Stimulated activated CD8-positive, alpha-beta memory T cell treated with anti-CD3 and anti-CD28 coated beads, Interleukin-7, amount 100 ng/mL, for 1 hour (primary cell): Measurements from ENCODE around the gene SH3TC1.

Experiments used
- DNase-seq, 2 donors: peaks; one replicate each; pipeline ENCODE4 v3.0.0-alpha.2; 2020; ENCODE audit warnings: low read depth in 2 of 2

Gene SH3TC1

GRCh38 chr4:8163436-8164193 is 35.5 kb upstream of the SH3TC1 start:
- DNase-seq: no peak

DNA sequence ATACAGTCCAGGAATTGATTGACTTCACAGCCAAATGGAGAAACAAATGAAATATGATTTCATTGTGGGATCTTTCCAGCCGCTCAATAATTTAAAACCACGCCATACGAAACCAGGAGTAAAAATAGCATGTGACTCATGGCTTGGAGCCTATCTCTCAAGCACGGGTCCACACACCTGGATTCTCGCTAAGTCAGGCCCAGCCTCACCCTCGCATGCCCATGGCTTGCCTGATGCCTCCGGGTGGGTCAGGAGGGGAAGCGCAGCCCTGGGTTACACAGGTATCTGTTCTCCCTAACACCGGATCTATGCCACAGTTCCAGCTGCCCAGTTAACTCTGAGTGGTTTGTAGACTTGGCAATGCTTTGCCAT is 34.9 kb upstream of the SH3TC1 start:
- DNase-seq: no peak

GRCh38 chr4:8164687-8165086 is 34.4 kb upstream of the SH3TC1 start:
- DNase-seq: no peak

- DNase-seq: no peak
These were observed 33.7 kb upstream of the SH3TC1 start for GRCh38 chr4:8165374-8165896.

DNA sequence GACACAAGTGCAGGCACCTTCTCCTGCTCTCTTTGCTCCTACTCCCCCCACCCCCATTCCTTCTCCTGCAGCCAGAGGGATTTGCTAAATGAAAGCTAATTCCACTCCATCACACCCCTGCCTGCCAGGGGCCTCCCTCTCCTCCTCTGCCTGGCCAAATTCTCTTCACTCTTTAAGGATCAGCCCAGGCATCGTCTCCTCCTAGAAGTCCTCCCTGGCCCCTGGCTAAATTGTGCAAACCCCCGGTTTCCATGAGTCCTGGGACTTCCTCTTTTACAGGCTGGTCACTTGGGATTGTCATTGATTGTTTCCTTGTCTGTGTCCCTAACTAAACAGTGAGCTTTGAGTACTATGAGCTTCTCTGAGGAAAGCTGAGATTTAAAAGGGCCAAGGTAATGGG is 31.8 kb upstream of the SH3TC1 start:
- no peak for DNase-seq

GRCh38 chr4:8167815-8168214 is 31.3 kb upstream of the SH3TC1 start:
- DNase-seq: no peak

- DNase-seq: no peak
These were observed 30.9 kb upstream of the SH3TC1 start for GRCh38 chr4:8168232-8168631.

- no peak for DNase-seq
These were observed 30.1 kb upstream of the SH3TC1 start for GRCh38 chr4:8168832-8169598.

DNA sequence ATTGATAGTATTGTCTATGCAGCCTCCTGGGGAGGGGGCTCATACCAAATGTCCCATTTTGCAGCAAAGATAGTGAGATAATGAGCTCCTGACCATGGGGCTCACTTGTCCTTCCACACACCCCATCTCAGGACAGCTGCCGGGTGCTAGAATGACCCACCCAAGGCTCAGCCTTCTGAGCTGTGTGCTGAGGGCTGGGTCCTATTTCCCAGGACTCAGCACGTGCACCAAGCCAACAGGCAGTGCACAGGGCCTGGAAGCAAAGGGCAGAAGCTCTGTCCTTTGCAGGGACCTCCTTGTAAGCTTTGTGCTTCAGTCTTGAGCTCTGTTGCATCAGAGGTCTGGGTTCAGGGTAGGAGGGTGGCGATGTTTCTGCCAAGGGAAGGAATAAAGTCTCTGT is 29.3 kb upstream of the SH3TC1 start:
- no peak for DNase-seq

DNA sequence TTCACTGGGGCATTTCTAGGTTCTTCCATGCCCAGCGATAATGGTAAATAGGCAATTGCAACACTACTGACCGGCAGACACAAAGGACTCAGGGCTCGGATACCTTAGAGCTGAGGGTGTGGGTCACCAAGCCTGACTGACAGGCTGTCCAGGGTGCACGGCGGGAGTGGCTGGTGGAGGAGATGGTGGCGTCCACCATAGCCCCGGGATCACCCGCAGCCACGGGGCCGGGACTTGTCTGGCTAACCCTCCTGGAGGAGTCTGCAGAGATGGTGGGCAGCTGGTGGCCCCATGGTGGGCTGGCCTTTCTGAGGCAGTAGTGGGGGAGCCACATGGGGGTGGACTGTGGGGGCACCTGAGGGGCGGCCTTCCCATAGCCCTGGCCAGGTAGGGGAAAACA is 28.7 kb upstream of the SH3TC1 start:
- DNase-seq: no peak

- no peak for DNase-seq
These were observed 27.8 kb upstream of the SH3TC1 start for GRCh38 chr4:8171266-8171665.

DNA sequence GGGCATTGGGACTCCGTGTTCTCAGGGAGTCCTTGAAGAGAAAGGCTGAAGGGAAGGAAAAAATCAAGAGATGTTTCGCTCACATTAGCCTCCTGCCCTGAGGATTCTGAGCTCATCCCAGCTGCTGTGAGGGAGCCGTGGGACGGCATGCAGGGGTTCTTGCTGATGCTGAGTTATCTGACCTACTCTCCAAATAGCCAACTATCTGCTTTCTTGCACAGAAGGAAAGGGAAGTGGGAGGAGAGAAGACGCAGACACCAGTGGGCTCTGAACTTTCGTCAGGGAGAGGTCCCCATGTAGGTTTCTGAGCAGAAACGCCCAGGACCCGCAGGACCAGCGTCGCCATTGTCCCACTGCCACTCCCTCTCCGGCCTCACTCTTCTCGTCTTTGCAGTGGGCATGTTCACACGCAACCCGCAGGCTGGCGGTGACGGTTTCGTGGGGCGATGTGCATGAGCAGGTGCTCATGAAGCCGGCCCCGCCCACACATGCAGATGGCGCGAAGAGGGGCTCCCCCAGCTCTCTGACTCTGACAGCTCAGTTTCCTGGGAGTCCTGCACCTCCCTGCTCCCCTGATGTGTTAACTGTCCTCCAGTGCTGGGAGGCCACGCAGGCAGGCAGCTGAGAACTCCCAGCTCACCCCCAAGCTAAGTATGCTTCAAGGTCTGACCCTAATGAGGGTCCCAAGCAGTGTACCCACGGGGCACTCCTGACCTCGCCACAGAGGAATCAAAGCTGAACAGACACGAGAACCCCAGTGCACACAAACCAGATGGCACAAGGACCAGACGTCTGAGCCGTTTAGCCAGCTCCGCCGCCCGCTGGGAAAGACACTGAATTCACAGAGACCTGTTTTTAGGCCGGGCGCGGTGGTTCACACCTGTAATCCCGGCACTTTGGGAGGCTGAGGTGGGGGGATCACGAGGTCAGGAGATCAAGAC is 26.8 kb upstream of the SH3TC1 start:
- no peak for DNase-seq

- no peak for DNase-seq
These were observed 25.4 kb upstream of the SH3TC1 start for GRCh38 chr4:8173492-8174242.

- no peak for DNase-seq
These were observed 24.1 kb upstream of the SH3TC1 start for GRCh38 chr4:8174970-8175369.

DNA sequence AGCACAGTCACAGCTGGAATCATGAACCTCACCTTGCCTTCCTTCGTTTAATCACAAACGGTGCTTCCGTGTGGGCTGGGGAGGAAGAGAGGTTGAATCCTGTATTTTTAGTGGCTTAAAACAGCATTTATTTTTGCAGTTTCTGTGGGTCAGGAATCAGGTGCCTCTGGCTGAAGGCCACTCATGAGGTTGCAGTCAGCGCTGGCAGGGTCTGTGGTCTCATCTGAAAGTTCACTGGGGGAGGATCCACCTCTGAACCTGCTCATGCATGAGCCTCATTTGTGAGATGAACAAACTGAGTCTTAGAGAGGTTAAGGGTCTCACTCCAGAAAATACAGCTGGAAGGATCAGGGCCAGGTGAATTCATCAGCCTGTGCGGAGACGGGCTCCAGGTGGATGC is 23.4 kb upstream of the SH3TC1 start:
- DNase-seq: no peak

DNA sequence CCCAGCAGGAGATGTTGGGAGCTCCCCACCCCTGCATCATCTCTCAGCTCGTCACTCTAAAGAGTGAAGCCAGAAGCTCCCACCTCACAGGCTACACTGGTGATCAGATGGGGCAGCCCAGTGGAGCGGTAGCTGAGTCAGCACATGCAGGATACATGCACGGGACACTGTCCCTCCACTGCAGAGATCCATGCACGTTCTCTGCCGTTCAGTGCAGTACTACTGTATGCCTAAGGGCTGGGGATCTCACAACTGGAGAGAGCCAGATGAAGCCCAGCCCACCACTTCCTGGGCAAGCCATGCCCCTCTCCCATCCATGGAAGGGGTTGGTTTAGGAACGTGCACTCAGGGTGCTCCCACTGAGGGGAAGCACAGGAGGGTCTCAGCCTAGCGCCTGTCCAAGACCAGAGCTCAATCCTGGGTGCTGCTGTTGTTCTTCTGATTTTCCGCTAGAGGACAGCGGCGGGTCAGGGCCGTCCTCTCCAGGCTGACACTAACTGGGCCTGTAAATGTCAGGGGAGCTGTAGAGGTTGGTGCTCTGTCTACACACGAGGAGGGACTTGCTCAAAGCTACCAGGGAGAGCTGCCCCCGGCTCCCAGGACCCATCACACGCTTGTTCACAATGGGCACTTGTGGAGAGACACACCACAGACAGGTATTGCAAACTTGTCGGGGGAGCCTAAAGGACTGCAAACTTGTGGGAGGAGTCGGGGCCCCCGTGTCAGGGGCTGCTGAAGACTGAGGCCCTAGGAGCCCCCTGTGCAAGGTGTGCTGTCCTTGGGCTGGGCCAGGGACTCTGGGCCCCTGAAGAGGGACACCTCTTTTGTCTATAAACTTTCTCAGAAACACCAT is 22.3 kb upstream of the SH3TC1 start:
- DNase-seq: no peak

DNA sequence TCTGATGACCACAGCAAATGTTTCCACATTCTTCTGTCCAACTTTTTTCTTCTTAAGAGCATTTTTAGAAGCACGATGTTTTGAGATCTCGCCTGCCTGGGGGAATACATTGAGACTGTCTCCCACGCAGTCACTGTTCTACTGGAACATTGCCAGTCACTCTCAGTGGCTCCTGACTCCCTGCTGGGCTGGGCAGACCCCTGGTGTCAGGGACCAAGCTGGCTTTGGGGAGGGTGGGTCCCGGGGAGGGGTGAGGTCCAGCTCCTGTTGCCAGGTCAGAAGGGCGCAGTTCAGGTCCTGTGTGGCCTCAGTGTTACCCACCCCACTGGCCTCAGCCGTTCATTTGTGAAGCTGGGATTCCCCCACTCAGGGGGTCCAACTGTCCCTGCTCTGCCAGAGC is 21.5 kb upstream of the SH3TC1 start:
- no peak for DNase-seq

GRCh38 chr4:8177956-8178355 is 21.1 kb upstream of the SH3TC1 start:
- DNase-seq: no peak

DNA sequence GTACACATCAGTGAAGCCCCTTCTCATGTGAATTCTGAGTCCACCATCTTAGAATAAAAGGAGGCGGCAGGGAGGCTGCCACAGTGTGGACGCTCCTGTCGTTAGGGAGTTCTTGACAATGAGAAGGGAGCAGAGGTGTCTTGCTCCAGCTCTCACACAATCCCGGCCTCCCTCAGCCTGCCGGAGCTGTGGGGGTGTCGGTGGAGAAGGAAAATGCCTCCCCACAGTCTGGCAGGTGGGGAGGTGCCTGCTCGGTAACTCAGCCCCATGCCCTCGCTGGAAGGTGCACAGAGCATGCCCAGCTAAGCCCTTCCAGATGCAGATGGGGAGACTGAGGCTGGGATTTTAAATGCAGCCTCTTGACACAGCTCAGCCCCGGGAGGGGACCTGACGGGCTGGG is 20.0 kb upstream of the SH3TC1 start:
- DNase-seq: no peak

DNA sequence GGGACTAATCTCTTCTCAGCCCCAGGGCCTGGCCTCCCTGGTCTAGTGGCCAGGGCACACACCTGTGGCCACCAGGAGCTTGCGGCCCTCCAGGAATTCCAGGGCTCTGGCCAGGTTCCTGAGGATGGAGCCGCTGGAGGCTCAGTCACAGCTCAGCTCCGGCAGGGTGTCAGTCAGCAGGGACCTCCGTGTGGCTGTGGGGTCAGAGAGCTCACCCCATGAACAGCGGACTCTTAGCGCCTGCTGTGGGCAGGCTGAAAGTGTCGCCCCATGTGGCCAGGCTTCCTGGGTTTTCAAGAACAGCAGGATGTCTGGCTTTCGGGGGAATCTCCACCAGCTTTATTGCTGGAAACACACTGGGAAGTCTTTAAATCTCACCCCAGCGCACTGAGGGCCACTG is 19.3 kb upstream of the SH3TC1 start:
- DNase-seq: no peak
